Activated CD8-positive, alpha-beta memory T cell treated with anti-CD3 and anti-CD28 coated beads, Interleukin-2, amount 50 U/mL, for 24 hours (primary cell): ENCODE data around the gene MEN1.
"Not testable (repeated sequence)": the region's sequence is repeated elsewhere in the genome, so short reads cannot be mapped to it uniquely, and the experiment has no call there.

Source experiments
- DNase-seq: peaks from one replicate; pipeline ENCODE4 v3.0.0-alpha.2; 2020; ENCODE audit errors: extremely low read depth

Gene MEN1

DNA sequence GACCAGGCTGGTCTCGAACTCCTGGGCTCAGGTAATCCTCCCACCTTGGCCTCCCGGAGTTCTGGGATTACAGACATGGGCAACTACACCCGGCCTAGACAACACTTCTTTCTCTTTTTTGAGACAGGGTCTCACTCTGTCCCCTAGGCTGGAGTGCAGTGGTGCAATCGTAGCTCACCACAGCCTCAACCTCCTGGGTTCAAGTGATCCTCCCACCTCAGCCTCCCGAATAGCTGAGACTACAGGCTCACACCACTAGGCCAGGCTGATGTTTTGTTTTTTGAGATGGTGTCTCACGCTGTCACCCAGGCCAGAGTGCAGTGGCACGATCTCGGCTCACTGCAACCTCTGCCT lies 35.4 kb upstream of the MEN1 start:
- DNase-seq = not testable (repeated sequence)

DNA sequence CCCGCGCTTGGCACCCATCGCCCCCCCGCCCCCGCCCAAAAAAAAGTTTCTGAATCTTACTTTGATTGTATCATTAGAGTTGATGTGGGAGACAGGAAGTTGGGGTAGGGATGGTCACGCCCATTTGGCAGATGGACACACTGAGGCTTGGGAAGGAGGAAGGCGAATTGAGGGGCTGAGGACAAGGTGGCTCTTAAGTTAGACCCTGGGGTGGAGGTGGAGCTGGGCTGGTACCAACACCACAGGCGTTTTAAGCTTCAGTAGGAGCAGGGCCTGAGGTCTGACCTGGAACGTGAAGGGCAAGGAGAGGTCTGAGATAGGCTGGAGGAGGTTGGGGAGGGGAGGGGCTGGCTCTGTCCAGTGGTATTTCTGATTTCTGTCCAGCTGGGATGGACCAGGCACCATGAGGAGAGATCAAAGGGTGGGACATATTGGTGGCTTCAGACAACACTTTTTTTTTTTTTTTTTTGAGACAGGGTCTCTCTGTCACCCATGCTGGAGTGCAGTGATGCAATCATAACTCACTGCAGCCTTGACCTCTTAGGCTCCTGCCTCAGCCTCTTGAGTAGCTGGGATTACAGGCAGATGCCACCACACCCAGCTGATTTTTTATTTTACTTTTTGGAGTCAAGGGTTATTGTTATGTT lies 34.9 kb upstream of the MEN1 start:
- no peak for DNase-seq

DNA sequence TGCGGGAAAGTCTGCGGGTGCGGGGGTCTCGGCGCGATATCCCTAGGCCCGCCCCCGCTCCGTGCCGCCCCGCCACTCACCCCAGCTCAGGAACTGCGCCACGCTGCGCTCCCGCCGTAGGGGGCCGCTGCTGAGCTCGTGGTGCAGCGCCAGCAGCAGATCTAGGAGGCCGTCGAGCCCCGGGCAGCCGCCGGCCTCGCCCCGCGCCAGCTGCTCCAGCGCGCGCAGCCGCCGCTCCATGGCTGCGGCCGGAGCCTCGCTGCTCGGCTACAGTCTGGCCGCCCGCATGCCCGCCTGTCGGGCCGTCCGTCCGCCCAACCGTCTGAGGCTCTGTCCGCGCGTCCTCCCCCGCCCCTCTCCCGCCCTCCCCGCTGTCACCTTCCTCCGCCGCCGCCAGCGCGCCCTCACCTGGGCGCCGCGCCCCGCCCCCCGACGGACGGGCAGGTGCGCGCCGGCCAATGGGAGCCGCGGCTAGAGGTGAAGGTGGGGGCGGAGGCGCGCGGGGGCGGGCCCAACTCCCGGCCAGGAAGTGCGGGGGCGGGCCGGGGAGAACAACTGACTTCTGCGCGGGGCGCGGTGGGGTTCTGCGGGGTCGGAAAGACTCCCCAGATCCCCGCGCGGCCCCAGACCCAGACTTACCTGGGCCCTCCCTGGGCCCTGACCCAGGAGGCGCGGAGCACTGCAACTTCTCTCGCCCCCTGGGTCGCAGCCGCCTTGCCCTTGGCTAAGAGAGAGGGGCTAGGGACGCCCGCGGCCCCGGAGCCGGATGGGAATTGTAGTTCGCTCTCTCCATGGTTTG lies 34.2 kb upstream of the MEN1 start, which contains the start of gene CDC42BPG:
Gene CDC42BPG (minus strand): TSS at position 324 of the 799 bp plus-strand sequence. CDS start 84 bp downstream, at position 240.
- no peak for DNase-seq

DNA sequence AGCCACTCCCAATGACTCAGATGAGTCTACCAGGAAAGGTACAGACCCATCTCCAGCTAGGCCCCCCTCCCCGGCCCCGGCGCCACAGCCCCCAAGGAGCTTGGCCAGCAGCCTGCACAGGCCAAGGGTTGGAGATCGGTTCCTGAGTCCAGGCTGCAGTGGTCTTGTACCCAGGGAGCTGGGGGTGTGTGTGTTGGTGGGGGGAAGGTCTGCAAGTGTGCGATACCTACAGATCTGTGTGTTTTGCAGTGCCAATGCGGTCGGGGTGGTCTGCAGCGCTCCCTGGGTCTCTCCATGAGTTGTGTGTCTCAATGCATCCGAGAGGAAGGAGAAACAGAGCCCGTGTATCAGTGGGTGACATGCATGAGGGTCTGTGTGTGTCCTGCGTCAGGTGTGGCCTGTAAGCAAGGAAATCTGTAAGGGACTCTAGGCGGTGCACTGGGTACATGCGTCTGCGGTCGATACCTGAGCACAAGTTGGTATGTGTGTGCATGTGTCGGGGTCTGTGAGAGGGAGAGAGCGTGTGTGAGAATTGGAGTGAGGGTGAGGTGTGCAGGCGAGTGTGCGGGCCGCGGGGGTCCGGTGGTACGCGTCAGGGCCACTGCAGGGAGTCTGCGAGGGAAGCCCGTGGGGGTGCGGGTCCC lies 33.5 kb upstream of the MEN1 start:
- DNase-seq = no peak

DNA sequence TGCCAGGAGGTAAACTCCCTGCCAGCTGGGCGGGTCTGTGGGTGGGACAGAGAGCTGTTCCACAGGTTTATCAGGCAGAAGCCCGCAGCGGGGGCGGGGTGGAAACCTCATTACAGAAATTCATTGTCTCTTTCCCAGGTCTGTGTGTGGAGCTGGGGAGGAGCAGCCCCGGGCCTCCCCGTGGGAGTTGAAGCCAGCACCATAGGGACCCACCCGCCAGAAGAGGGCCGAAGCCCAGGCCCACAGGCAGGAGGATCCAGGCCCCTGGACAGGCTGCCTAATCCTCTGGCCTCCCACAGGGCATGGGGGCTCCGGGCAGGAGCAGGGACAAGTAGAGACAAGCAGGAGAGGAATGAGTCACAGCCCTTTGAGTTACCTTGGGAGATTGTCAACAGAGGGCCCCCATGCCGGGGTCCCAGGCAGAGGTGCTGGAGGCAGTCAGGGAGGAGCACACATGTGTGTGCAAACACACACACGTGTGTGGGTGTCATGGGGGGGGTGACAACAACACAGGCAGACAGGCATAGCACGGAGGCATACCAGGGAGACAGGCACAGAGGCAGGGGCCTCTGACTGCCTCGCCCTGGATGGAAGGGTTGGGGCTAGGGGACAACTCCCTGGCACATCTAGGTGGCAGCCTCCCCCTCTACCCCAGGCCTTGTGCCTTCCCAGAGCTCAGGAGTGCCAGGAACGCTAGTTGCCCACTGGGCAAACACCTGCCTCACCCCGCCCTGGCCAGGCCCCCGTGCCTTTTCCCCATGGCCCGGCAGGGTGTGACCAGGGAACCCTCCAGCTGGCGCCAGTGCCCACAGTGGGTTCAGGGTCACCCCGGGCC lies 32.7 kb upstream of the MEN1 start:
- no peak for DNase-seq

DNA sequence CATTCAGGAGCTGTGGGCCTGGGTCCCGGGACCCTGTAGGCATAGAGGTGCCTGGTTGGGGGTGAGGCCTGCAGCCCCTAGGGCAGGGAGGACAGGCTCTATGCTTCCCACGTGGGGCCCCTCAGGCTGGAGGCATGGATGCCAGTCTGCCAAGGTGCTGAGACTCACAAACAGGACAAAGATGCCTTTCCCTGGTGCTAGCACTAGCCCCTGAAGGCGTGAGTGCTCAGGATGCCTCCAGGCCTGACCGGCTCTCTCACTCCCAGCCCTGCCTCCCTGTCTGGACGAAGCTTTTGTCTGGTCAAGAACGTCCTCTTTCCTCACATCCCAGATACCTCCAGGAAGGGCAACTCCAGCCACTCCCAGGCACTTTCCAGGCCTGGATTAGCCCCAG lies 32.0 kb upstream of the MEN1 start:
- no peak for DNase-seq

DNA sequence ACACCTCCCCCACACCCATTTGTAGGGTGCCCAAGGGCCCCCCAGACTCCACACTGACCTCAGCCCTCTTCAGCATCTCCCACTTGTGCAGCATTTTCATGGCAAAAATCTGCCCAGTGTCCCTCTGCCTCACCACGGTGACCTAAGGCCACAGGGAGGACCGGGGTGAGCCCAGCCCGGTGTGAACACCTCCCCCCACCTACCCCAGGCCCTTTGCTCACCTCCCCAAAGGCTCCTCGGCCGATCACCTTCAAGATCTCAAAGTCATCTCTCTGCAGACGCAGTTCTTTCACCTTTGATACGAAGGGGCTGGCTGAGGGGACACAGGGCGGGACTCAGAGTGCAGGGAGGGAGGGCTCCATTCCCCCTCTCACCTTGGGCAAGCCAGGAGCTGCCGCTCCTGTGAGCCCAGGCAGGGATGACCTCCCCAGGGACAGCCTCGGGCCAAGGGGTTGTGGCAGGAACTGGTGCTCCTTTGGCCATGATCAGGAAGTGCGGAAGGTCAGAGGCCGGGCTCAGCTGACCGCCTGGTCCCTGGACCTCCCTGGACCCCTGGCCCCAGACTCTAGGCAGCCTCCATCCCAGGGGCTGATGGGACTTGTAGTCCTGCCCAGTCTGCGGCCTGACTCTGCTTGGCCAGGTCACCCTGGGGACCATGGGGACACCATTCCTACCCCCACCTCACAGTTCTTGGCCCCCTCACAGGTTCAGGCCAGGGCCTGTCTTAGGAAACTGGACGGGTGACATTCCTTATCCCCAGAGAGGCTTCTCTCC lies 31.4 kb upstream of the MEN1 start:
- DNase-seq = no peak

DNA sequence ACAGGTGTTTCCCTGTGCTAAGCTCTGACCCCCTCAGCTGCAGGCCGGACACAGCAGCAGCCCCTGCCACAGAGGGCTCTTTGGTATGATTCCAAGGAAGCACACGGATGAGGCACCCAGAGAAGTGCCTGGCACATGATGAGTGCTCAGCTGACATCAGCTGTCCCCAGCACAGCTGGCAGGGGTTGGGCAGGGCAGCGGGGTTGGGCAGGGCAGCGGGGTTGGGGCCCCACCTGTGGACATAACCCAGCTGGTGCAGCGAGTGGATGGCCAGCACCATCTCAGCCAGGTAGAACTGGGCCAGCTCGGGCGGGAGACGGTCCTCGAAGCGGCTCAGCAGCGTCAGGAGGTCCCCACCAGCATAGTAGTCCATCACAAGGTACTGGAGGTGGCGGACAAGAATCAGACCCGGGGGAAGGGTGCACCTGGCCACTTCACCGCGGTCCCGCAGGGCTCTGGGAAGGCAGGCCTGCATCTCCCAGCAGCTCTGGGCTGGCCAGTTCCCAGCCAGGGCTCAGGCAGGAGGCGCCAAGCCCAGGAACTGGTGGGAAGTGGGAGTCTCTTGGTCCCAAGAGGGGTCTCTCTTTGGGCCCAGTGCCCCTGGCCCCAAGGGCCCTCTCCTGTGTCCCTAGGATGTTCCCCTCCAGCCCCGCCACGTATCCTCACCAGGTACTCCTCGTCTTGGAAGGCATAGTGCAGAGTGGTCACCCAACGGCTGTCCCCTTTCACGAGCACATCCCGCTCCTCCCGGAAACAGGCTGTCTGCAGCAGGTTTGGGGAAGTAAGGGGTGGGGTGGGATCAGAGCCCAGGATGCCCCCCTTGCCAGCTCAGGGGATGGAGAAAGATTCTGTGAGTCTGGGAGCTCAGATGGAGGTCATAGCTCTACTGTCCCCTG lies 29.8 kb upstream of the MEN1 start:
- no peak for DNase-seq

DNA sequence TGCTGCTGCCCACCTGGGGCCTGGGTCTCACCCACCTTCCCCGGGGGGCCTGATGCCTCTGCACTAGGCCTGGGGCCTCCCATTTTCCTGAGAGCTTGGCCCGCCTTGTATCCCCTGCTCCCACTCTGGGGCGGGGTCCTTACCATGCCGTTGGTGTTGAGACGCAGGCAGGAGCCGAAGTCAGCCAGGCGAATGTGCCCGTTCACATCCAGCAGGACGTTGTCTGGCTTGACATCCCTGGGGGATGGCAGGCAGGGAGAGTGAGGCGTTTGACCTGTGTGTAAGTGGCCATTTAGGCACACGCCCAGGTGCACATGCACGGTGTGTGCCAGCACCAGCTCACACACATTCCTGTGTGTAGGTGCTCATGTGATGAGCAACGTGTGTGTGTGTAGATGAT lies 29.0 kb upstream of the MEN1 start:
- no peak for DNase-seq

DNA sequence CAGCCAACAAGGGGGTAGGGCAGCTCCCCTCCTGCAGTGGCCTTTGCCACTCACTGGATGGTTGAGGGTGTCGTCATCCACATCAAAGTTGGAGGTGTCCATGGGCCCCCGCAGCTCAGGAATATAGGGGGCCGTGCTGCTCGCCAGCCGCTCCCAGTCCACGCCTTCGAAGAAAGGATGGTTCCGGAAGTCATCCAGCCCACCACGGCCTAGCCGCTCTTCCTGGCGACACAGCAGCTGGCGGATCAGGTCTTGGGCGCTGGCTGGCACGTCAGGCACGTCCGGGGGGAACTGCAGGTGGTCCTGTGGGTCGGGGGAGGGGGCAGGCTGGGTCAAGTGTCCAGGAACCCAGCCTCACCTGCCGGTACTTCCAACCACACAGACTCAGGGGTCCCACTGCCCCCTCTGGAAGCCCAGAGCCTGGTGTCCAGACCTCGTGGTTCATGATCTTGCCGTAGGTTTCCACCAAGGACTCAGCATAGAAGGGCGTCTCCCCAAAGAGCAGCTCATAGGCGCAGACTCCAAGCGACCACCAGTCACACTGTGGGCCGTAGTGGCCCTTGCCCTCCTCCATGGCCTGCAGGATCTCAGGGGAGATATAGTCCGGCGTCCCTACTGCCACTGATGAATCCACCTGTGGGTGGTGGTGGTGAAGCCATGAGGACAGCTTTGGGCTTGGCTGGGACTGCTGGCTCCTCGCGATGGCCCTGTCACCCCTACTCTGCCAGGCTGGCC lies 28.4 kb upstream of the MEN1 start:
- DNase-seq = no peak

DNA sequence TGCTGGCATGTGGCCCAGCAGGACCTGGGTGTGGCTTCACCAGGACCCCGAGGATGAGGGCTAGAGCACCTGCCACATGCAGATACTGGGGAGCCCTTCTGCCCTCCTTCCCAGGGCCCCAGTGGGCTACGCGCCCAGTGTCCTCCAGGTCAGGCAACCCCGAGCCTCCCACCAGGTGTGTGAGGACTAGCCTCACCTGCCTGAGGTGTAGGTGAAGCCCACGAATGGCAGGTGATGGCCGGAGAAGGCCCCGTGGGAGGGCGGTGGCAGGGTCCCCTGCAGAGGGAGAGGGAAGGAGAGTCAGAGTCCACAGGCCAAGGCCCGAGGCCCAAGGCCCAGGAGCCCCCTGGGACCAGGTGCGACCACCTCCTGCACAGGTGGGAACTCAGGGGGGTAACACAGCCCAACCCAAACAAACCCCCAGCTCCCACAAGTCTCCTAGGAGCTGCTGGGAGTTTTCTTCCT lies 27.6 kb upstream of the MEN1 start:
- DNase-seq = no peak

DNA sequence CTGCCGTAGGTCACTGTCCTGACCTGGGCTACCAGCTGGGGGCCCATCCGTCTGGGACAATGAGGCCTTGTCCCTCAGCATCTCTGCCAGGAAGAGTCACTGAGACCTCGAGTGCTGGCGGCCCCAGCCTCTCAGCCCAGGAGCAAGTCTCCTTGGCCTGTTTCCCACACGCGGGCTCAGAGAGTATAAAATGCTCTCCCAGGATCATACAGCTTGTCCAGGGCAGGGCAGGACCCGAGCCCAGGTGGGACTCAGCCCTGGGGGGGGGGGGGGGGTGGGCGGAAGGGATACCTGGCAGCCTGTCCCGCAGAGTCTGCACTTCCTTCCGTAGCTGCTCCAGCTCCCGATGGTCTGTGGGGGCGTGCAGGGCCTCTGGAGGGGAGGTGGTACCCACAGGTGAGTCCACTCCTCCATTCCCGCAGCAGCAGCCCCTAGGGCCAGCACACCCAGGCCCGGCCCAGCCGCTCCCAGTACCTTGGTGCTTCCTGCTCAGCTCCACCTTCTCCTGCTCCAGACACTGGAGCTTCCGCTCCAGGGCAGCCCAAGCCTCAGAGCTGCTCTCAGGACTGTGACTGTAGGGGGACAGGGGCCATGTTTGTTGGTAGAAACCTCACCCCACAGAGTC lies 26.2 kb upstream of the MEN1 start:
- no peak for DNase-seq

DNA sequence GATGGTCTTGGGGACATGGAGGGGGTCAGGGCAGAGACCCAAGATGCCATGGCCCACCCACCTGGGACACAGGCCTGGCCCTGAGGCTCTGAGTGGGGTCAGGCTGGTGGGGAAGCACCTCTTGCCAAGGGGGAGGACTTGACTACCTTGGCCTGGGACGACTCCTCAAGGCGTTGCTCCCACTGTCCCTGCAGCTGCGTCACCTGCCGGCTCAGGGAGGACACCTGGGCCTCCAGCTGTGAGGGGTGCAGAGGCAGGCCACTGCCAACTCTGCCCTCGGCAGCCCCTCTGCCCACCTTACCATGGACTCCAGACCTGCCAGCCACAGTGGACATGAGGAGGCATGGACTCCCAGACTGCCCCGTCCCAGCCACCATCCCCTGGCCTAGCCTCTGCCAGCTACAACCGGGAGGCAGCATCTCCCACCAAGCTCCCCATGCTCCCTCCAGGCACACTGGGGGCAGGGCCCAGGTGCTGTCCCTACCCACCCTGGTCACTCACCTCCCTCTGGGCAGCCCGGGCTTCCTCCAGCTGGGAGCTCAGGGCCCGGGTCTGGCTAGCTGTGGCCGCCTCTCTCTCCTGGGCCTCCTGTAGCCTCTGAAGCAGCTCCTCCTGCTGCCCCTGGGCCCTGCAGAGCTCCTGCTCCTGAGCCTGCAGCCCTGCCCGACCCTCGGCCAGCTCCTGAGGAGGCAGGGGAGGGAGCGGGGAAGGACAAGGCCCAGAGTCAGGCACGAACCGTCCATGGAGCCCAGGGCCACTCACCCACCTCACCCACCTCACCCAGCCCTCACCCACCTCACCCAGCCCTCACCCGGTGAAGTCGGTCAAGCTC lies 25.5 kb upstream of the MEN1 start:
- no peak for DNase-seq

DNA sequence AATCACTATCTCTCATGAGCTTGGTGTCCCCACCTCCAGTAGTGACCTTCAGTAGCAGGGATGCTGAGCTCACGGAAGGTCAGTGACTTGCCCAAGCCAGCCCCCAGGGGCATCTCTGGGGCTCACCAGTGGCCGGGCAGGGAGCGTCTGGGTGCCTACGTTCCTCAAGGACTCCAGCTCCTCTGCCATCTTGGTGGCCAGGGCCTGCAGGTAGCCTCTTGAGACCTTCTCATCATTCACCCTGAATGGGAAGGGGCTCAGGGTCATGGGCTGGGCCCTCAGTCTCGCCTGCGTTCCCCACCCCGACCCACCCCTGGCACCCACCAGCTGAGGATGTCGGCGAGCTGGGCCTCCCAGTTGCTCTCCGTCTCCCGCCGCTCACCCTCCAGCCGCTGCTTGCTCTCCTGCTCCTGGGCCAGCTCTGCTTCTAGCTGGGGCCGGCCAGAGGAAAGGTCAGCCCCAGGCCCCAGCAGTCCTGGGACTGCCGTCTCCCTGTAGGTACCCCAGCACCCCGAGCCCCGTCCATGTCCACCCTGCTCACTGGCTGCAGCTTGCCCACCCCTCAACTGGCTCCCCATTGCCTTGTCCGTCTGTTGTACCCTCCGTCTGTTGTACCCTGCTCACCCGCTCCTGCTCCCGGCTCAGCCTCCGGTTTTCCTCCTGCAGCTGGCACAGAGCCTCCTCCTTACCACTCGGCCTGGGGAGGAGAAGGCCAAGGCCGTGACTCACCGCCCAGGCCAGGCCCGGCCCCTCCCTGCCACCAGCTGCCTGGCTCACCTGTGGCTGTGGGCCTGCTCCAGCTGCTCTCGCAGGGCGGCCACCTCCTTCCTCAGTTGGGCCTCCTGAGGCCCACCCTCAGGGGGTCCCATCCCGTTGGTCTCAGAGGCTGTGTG lies 24.6 kb upstream of the MEN1 start:
- no peak for DNase-seq

DNA sequence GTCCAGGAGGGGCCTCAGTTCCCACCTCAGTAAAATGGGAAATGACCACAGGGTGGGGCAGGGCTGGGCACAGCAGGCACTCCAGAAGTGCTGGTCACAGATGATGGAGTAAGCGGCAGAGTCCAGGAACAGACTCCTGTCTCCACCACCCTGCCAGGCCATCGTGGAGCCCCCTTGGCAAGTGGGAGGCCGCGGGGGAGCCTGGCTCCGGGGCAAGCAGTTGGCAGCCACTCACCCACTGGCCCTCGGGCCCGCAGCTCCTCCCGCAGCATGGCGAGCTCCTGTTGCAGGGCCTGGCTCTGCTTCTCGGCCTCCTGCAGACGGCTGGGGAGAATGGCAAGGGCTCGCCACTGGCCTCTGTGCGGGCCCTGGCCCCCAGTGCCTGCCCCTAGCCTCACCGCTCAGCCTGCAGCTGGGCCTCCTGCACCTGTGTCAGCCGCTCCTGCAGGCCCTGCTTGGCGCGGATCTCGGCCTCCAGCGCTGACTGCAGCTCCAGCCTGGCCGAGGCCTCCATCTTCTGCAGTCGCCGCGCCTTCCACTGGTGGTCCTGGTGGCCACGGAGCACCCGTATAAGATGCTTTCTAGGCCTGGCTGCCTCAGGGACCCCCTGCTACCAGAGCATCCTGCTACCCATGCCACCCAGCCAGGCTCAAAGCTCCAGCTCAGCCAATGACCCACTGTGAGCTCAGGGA lies 23.8 kb upstream of the MEN1 start:
- DNase-seq = no peak

DNA sequence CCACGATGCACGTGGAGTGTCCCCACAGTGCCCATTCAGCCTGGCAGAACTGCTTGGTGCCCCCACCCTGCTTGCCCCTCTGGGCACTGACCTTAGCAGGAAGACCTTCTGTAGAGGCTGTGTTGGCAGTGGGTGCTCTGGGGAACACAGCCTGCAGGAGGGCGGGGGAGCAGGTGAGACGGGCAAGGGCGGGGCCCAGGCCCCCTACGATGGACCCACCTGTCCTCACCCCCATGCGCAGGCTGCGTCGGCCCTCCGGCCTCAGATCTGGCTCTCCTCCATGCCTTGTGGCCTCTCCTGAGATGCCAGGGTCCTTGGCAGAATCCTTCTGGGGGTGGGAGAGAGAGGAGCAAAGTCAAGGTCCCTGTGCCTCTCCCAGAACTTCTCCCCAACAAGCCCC lies 23.2 kb upstream of the MEN1 start:
- no peak for DNase-seq

DNA sequence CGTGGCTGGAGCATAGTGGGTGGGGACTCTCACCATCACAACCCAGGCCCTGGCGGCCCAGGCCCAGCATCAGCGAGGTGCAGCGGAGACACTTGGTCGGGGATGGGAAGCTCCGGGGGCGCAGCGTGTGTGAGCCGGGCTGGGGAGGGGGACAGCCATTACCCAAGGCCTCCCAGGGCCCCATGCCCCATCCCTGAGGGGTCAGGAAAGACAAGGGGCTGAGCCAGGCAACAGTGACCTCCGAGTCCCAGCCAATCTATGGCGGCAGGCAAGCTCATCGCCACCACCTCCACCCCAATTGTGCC lies 22.8 kb upstream of the MEN1 start:
- no peak for DNase-seq
